ENCODE measurements around the gene DNAI1.

DNAI1 gene

GRCh38 chr9:34564617-34565016 is 106.0 kb downstream of the DNAI1 start:
- TF ChIP-seq POLR2A (IDR thresholded peaks at IDR 0.05; ENCODE audit: low read depth, low read length) = no peak
- DNase-seq (ENCODE audit: insufficient read length, low spot score) (no peak), FAIRE-seq (no peak)

- no peak for DNase-seq (ENCODE audit: insufficient read length, low spot score)
- no peak for FAIRE-seq
- TF ChIP-seq POLR2A (IDR thresholded peaks at IDR 0.05; ENCODE audit: low read depth, low read length) = no peak
Observed at GRCh38 chr9:34565856-34566255, 107.3 kb downstream of the DNAI1 start.

DNA sequence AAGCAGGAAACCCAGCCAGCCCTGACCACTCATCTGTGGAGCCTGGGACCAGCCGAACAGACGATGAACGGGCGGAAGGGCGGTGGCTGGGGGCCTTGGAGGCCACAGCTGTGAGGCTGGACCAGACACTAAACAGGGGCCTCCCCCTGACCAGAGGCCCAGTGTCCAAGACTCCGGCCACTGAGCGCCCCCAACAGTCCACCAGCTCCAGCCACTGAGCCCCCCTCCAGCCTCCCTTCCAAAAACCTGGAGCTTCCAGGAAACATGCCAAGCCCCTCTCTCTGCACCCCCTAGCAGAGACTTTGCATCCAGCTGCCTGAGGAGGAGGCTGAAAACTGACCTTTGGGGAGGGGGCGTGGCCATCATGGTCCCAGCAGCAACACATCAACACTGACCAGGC is 107.7 kb downstream of the DNAI1 start:
- no peak for TF ChIP-seq POLR2A (IDR thresholded peaks at IDR 0.05; ENCODE audit: low read depth, low read length)
- DNase-seq (ENCODE audit: insufficient read length, low spot score) (no peak), FAIRE-seq (no peak)

DNA sequence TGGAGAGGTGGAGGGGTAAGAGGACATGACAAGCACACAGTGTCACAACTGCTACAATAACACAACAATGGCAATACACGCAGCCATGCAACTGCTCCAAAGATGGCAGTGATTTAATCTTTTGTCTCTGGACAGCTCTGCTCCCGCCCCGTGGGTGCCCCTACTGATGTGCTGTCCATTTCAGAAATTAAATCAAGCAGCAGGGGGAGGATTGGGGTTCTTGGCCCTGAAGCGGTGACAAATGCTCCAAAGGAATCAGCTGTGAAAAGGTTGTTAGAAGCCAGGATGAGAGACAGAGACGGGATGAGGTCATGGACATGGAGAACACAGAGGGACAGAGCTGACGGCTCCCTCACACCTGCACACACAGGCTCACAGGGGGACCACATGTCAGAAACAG is 108.4 kb downstream of the DNAI1 start:
- FAIRE-seq (no peak), DNase-seq (ENCODE audit: insufficient read length, low spot score) (no peak)
- TF ChIP-seq POLR2A (IDR thresholded peaks at IDR 0.05; ENCODE audit: low read depth, low read length) = no peak

- DNase-seq (ENCODE audit: insufficient read length, low spot score) = no peak
- FAIRE-seq = no peak
- no peak for TF ChIP-seq POLR2A (IDR thresholded peaks at IDR 0.05; ENCODE audit: low read depth, low read length)
Observed at GRCh38 chr9:34568133-34568532, 109.5 kb downstream of the DNAI1 start.

DNA sequence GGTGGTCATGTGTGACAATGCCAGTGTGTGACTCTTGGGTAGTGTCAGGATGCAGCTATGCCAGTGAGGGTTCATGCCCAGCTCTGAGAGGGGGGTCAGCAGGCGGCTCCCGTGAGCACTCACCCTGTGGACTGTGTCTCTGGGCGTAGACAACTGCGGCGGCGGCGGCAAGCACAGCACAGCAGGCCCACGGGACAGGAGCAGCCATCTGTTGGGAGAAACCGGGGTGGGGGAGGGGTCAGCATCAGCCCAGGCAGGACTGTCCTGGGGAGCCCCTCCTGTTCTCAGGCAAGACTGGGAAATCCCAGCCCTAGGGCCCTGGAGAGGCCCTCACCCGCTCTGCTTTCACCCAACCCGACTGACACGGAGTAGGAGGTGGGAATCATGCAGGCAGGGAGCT is 110.2 kb downstream of the DNAI1 start:
- TF ChIP-seq POLR2A (IDR thresholded peaks at IDR 0.05; ENCODE audit: low read depth, low read length) = no peak
- DNase-seq (ENCODE audit: insufficient read length, low spot score) = no peak
- FAIRE-seq = no peak

- FAIRE-seq = no peak
- DNase-seq (ENCODE audit: insufficient read length, low spot score) = no peak
- no peak for TF ChIP-seq POLR2A (IDR thresholded peaks at IDR 0.05; ENCODE audit: low read depth, low read length)
Observed at GRCh38 chr9:34570376-34570775, 111.8 kb downstream of the DNAI1 start.

All from H54 (cell line).